Epidermal melanocyte (primary cell): Measurements from ENCODE around the gene NCBP2L.

Source experiments
- DNase-seq: peaks from one replicate; pipeline ENCODE4 v3.0.0; 2011; ENCODE audit warnings: low spot score; ENCODE audit not compliant: insufficient read length

NCBP2L gene

DNA sequence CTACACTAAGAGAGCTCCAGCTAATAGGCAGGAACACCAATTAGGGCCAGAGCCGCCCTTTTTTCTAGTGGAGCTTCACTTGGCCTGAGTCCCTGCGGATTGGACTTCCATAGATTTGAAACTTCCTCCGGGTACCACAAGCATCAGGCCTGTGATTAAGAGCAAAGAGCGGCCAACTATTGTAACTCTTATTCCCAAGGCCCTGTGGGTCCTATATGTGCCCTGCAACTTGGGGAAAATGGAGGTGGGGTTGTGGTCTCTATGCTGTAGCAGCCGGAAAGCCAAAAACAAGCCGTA is at the start of gene NCBP2L:
NCBP2L (plus strand) TSS at position 198 of the 297 bp plus-strand sequence. CDS start 16,488 bp downstream, outside the sequence.
- DNase-seq, result no peak

GRCh38 chrX:107728371-107729099 is 49.0 kb upstream of the NCBP2L start:
- DNase-seq, result no peak

- no peak for DNase-seq
These were observed 47.8 kb upstream of the NCBP2L start for GRCh38 chrX:107729558-107730297.

DNA sequence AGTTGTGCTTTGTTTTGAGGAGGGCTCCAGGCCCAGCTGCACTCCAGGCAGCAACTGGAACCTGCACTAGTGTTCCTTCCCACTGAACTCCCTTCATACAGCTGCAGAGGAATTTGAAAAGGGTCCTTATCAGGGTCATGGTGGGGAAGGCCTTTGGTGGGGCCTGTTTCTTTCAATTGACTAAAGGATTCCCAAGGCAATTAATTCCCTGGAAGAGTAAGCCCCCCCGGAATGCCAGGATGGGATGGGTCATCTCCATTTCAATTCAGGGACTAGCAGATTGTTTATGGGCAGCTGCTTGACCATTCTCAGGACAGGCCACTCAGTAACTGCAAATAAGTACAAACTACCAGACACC is 47.3 kb upstream of the NCBP2L start:
- no peak for DNase-seq

DNA sequence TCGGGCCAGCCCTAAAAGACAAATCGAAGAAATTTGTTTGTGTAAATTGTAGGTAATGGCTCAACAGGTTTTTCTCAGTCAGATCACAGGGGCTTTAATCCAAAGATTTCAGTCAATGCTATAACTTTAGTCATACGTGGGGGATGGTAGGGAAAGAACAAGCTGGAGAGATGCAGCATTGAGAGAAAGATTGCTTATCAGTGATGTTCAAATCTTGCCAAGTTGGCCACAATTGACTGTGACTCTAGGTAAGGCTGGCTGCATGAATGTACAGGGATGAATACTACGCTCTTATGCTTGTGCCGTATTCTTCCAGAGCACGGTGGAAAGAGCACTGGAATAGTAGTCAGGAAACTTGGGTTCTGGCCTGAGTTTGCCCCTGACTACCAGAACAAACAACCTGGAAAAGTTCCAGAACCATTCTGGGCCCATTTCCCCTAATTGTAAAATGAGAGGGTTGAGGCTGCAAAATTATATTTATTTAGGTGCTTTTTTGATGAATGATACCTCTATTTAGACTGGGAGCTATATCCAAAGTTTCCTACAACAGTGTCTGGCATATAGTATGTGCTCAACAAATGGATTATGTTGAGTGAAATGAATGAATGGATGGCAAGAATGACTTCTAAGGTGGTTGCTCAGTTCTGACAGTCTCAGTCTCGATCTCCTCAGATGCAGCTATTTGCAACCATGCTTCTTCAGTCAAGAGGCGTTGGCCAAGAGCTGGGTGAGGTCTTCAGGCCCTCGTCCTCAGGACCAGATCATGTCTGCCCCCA is 46.4 kb upstream of the NCBP2L start:
- DNase-seq, result no peak

- DNase-seq, result peak; percentile 37
These were observed 45.6 kb upstream of the NCBP2L start for GRCh38 chrX:107731831-107732502.

- no peak for DNase-seq
These were observed 43.8 kb upstream of the NCBP2L start for GRCh38 chrX:107733686-107734085.

- DNase-seq, result no peak
These were observed 42.9 kb upstream of the NCBP2L start for GRCh38 chrX:107734646-107735045.

DNA sequence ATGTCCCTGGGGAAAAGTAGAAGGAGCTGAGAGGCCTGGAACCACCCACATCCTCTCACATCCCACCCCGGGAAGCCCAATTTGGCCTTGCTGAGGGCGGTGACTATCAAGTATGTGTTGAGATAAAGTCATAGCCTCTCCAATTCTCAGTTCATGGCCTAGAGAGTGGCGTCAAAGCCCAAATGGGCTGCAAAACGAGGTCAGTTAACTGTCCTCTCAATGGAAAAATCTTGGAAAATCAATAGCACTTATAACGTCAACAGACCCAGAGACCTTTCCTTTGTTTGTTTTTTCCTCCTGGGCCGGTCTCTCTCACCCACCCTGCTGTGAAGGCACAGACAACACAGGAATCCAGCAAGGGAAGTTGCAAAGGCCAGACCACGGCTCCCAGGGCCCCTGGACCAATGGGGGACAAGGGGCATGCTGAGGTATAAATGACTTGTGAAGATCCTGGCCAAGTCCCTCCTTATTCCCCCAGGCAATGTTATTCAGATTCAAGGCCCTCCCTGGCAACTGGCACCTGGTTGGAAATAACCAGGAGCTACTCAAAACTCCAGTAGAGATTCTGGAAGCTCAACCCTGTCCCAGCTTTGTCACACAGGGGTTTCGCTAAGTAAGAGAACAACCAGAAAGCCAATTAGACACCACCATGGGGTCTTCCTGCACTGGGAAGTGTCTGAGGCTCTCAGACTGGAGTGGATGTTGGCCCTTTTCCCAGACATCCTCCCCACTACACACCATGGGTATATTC is 40.6 kb upstream of the NCBP2L start:
- DNase-seq, result no peak

DNA sequence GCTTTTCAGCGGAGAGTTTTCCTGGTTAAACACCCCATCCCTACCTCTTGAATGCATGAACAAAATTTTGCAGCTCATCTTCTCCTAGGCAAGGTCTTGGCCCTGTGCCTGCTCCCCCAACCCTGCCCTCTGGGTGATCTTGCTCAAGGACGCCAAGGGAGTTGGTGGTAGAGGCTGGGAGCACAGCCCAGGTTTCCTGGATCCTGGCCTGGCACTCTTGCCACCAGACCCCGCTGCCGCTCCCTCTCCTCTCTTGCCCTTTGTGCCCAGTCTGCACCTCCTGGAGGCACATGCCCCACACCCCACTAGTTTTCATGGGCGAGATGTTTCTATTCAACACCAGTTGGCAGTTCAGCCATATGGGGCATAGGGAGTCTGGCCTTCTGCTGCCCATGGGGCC is 39.3 kb upstream of the NCBP2L start:
- no peak for DNase-seq

- DNase-seq, result no peak
These were observed 38.8 kb upstream of the NCBP2L start for GRCh38 chrX:107738768-107739167.

- DNase-seq, result no peak
These were observed 38.0 kb upstream of the NCBP2L start for GRCh38 chrX:107739541-107739940.

DNA sequence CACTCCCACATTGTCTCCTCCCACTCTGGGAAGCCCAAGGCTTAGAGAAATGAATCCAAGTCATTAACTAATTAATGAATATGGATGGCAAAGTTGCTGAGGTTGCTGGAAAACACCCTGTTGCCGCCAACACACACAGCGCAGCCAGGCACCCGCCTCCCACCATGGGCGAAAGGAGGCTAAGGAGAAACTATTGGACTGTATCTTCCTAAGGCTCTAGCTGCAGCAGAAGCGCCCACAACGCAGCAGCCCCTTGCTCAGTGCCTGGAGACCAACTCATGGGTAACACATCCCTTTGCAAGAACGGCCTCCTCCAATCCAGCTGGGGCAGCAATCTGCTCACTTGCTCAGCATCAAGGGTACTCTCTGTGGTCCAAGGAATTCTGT is 36.1 kb upstream of the NCBP2L start:
- DNase-seq, result no peak

DNA sequence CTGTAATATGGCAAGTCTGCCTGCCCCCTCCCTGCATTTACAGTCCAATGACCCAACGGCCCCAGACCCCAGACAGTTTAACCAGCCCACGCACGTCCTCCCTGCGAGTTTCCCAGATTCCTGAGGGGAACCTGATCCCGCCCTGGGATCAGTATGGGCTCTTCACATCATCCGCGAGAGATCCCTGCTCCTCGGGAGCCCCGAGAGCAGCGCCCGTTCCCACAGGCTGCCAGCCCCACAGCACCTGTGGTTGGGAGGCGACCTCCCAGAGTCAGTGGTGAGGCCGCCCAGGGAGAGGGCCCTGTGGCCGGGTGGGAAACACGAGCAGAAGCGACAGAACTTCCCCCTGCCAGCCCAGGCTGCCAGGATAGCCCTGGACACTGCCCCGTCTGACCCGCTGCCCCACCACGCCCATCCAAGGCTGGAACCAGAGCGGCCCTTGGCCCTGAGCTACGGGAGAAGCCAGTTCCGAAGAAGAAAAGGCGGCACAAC is 34.8 kb upstream of the NCBP2L start:
- no peak for DNase-seq

GRCh38 chrX:107743995-107744394 is 33.5 kb upstream of the NCBP2L start:
- no peak for DNase-seq

- DNase-seq, result no peak
These were observed 32.7 kb upstream of the NCBP2L start for GRCh38 chrX:107744868-107745267.

- no peak for DNase-seq
These were observed 29.9 kb upstream of the NCBP2L start for GRCh38 chrX:107747596-107748161.

DNA sequence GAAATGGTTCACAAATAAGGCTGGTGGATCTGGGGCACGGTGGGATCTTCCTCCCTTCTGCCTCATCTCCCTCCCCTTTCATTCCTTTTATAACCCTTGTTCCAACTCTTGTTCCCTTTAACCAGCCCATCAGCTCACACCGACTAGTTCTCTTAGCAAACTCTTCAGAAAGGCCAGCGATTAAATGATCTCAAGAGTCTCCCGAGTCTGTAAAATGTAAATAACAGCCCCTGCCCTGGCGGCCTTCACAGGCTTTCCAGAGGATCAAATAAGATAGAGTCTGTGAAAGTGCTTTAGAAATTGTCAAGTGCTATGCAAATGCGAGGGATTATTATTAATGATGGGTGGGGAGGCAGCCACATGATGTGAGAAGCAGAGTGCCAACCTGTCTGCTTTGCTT is 29.0 kb upstream of the NCBP2L start:
- DNase-seq, result no peak

GRCh38 chrX:107750263-107750662 is 27.3 kb upstream of the NCBP2L start:
- DNase-seq, result no peak

DNA sequence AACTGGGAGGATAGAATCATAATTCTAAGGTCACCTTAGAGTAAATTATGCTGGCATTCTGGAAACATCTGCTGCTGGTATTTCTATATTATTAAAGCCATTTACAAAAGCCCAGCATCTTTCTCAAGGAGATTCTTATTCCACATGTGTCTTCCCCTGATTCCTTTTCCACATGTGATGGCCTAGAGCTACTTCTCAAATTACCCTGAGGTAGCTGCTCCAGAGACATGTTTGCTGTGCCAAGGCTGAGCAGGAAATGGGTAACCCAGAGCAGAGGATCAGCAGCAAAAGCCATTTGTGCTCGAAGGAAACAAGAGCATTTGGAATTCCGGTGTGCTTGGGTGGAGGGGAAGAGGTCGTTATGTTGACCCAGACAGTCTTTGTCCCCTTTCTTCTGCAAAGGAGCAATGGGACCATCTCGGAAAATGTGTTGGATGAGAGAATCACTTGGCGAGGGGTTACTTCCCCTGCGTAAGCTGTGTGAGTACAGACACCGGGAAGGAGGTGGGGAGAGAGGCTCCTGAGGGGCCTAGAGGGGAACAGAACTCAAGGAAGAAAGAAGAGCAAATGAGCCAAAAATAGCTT is 26.6 kb upstream of the NCBP2L start:
- no peak for DNase-seq
